H1 (cell line): Measurements from ENCODE around the gene PCSK9. TPM values are rescaled to one million over a fixed set of nuclear protein-coding genes. Genes with fewer than 3 reads are reported as not detected.

Experiments
- CTCF ChIA-PET: fragments of 300-600 bp; sonication (Branson Sonifier 250); formaldehyde crosslinking; loops from one replicate; lab custom pipeline; 2021; ENCODE audit not compliant: partially characterized antibody; lab: Charles Lee
- POLR2A ChIA-PET: fragments of 300-600 bp; sonication (Branson Sonifier 250); formaldehyde crosslinking; loops from one replicate; lab custom pipeline; 2021; ENCODE audit warnings: inconsistent platforms; ENCODE audit not compliant: partially characterized antibody; lab: Charles Lee
- DNase-seq, 2 experiments: peaks; one replicate each; pipeline versions ENCODE4 v3.0.0 to v3.0.0-alpha.2; 2010 to 2022; ENCODE audit warnings: low spot score in 2 of 2, low read depth in 1 of 2, mixed read lengths in 1 of 2
- FAIRE-seq: peaks from 2 replicates; lab custom pipeline; 2011; peaks lifted over from hg19 to GRCh38; lab: Jason Lieb, UNC
- H2AFZ ChIP-seq: 2 replicates; pipeline ENCODE4 v1.8.1; 2012; ENCODE audit warnings: low read length, inconsistent platforms
- H2AK5ac ChIP-seq: 2 replicates; pipeline ENCODE4 v1.6.1; 2013; ENCODE audit warnings: low read depth, low read length
- H2BK120ac ChIP-seq: replicated peaks from 2 replicates; pipeline ENCODE3; 2013; ENCODE audit warnings: low read depth, low read length, inconsistent platforms
- H2BK12ac ChIP-seq: 2 replicates; pipeline ENCODE4 v1.6.1; 2013; ENCODE audit warnings: low read depth, low read length
- H2BK15ac ChIP-seq: 2 replicates; pipeline ENCODE4 v1.6.1; 2013; ENCODE audit warnings: low read length
- H2BK20ac ChIP-seq: 2 replicates; pipeline ENCODE4 v1.6.1; 2013; ENCODE audit warnings: low read length
- H2BK5ac ChIP-seq: 2 replicates; pipeline ENCODE4 v1.6.1; 2013; ENCODE audit warnings: low read depth, low read length
- H3K14ac ChIP-seq: 2 replicates; pipeline ENCODE4 v1.6.1; 2013; ENCODE audit warnings: inconsistent platforms; ENCODE audit not compliant: insufficient read length
- H3K18ac ChIP-seq: 2 replicates; pipeline ENCODE4 v1.6.1; 2013; ENCODE audit warnings: low read length; ENCODE audit errors: extremely low read depth
- H3K23ac ChIP-seq: 2 replicates; pipeline ENCODE4 v1.6.1; 2013; ENCODE audit warnings: inconsistent platforms; ENCODE audit not compliant: insufficient read length
- H3K23me2 ChIP-seq: 2 replicates; pipeline ENCODE4 v1.6.1; 2013; ENCODE audit warnings: low read depth, low read length
- H3K27ac ChIP-seq: 2 replicates; pipeline ENCODE4 v1.6.1; 2011; ENCODE audit warnings: low read depth, low read length, inconsistent platforms
- H3K27me3 ChIP-seq, 4 experiments: replicated peaks in 1 of 4; 1 replicate in 1 of 4; 2 replicates in 3 of 4; pipeline versions ENCODE4 v1.6.1 to v1.8.1; 2011 to 2013; ENCODE audit warnings: low read length in 3 of 4, mild to moderate bottlenecking in 3 of 4, inconsistent platforms in 2 of 4, mixed read lengths in 2 of 4, moderate library complexity in 1 of 4; ENCODE audit not compliant: control insufficient read depth in 3 of 4, insufficient read depth in 3 of 4; ENCODE audit errors: extremely low read depth in 1 of 4
- H3K36me3 ChIP-seq, 4 experiments: 2 replicates each; pipeline versions ENCODE4 v1.6.1 to v1.8.1; 2011 to 2013; ENCODE audit warnings: mild to moderate bottlenecking in 4 of 4, low read length in 3 of 4, moderate library complexity in 2 of 4, control low read depth in 1 of 4, inconsistent platforms in 1 of 4; ENCODE audit not compliant: insufficient read depth in 4 of 4, control insufficient read depth in 2 of 4
- H3K4ac ChIP-seq: replicated peaks from 2 replicates; pipeline ENCODE3; 2013; ENCODE audit warnings: low read length, low read depth, mixed read lengths, inconsistent platforms; ENCODE audit not compliant: insufficient read length
- H3K4me1 ChIP-seq, 4 experiments: replicated peaks in 1 of 4; 1 replicate in 1 of 4; 2 replicates in 3 of 4; pipeline versions ENCODE4 v1.6.1 to v1.8.1; 2011 to 2013; ENCODE audit warnings: low read length in 3 of 4, inconsistent platforms in 2 of 4, mixed read lengths in 1 of 4; ENCODE audit not compliant: insufficient read depth in 4 of 4, control insufficient read depth in 3 of 4
- H3K4me2 ChIP-seq, 2 experiments: 2 replicates each; pipeline versions ENCODE4 v1.6.1 to v1.8.1; 2011 to 2013; ENCODE audit warnings: low read depth in 2 of 2, low read length in 2 of 2, control low read depth in 1 of 2, inconsistent platforms in 1 of 2, mild to moderate bottlenecking in 1 of 2; ENCODE audit not compliant: insufficient read depth in 1 of 2
- H3K4me3 ChIP-seq, 4 experiments: fragments of 200-600, 300-600 bp in 1 of 4; sonication (generic), shearing (Covaris generic), sonication (Bioruptor Twin) in 1 of 4; 2 replicates each; pipeline versions ENCODE4 v1.5.1 to v1.8.1; 2011 to 2016; ENCODE audit warnings: low read length in 4 of 4, low read depth in 3 of 4, control low read depth in 2 of 4, inconsistent platforms in 2 of 4, mild to moderate bottlenecking in 2 of 4, mixed read lengths in 1 of 4, moderate library complexity in 1 of 4; ENCODE audit not compliant: insufficient read depth in 2 of 4; ENCODE audit errors: extremely low read depth in 1 of 4
- H3K56ac ChIP-seq: replicated peaks from 2 replicates; pipeline ENCODE3; 2013; ENCODE audit warnings: low read depth, mild to moderate bottlenecking, mixed read lengths, low read length, inconsistent platforms; ENCODE audit not compliant: insufficient read length
- H3K79me1 ChIP-seq: 2 replicates; pipeline ENCODE4 v1.6.1; 2013; ENCODE audit warnings: low read depth, low read length, control low read depth
- H3K79me2 ChIP-seq, 2 experiments: 2 replicates each; pipeline versions ENCODE4 v1.6.1 to v1.8.1; 2012 to 2013; ENCODE audit warnings: low read length in 2 of 2, mild to moderate bottlenecking in 2 of 2, inconsistent platforms in 1 of 2; ENCODE audit not compliant: insufficient read depth in 2 of 2, control insufficient read depth in 1 of 2
- H3K9ac ChIP-seq, 4 experiments: replicated peaks in 1 of 4; 1 replicate in 1 of 4; 2 replicates in 3 of 4; pipeline versions ENCODE4 v1.6.1 to v1.8.1; 2011 to 2013; ENCODE audit warnings: low read depth in 3 of 4, low read length in 3 of 4, control low read depth in 2 of 4, mild to moderate bottlenecking in 2 of 4, moderate library complexity in 2 of 4, inconsistent platforms in 1 of 4; ENCODE audit errors: extremely low read depth in 1 of 4
- H3K9me3 ChIP-seq, 2 experiments: 2 replicates each; pipeline versions ENCODE4 v1.6.1 to v1.8.1; 2012 to 2013; ENCODE audit warnings: mild to moderate bottlenecking in 2 of 2, moderate library complexity in 2 of 2, control low read depth in 1 of 2, inconsistent platforms in 1 of 2, low read depth in 1 of 2, low read length in 1 of 2, mixed read lengths in 1 of 2; ENCODE audit not compliant: insufficient read depth in 2 of 2
- H4K20me1 ChIP-seq, 2 experiments: replicated peaks in 1 of 2; 2 replicates each; pipeline versions ENCODE3 to v1.8.1; 2011 to 2013; ENCODE audit warnings: inconsistent platforms in 2 of 2, low read length in 2 of 2, mild to moderate bottlenecking in 1 of 2; ENCODE audit not compliant: insufficient read depth in 2 of 2, control insufficient read depth in 1 of 2
- H4K5ac ChIP-seq: 2 replicates; pipeline ENCODE4 v1.6.1; 2013; ENCODE audit warnings: low read length, low read depth, mixed read lengths, inconsistent platforms; ENCODE audit not compliant: insufficient read length
- H4K8ac ChIP-seq: 2 replicates; pipeline ENCODE4 v1.8.0; 2013; ENCODE audit warnings: mild to moderate bottlenecking, moderate library complexity, low read length, inconsistent platforms; ENCODE audit not compliant: insufficient read depth; ENCODE audit errors: extremely low read depth
- H4K91ac ChIP-seq: replicated peaks from 2 replicates; pipeline ENCODE3; 2013; ENCODE audit warnings: low read length, mixed read lengths, inconsistent platforms; ENCODE audit not compliant: insufficient read length
- CBX8 ChIP-seq: fragments of 300-800, 300-1000 bp; sonication (generic); IDR thresholded peaks from 2 replicates; pipeline ENCODE4 v1.7.1; 2016; ENCODE audit warnings: low read depth, low read length, borderline replicate concordance
- CTBP2 ChIP-seq: IDR thresholded peaks from 2 replicates; pipeline ENCODE4 v1.7.0; 2011; ENCODE audit warnings: borderline replicate concordance, mild to moderate bottlenecking, moderate library complexity, mixed read lengths, low read length; ENCODE audit not compliant: insufficient read depth, insufficient read length
- KDM5A ChIP-seq: fragments of 200-600 bp; IDR thresholded peaks from 2 replicates; pipeline ENCODE4 v1.7.1; 2012; ENCODE audit warnings: mild to moderate bottlenecking, low read length, inconsistent platforms, mixed read lengths
- NRF1 ChIP-seq: IDR thresholded peaks from 2 replicates; pipeline ENCODE4 v1.6.1; 2011; ENCODE audit warnings: mild to moderate bottlenecking, low read depth, low read length, improper control_type of control experiment
- POLR2A ChIP-seq, 2 experiments: IDR thresholded peaks; 1 replicate in 1 of 2; 2 replicates in 1 of 2; pipeline ENCODE4 v1.6.1; 2011; ENCODE audit warnings: low read depth in 2 of 2, low read length in 2 of 2, mild to moderate bottlenecking in 2 of 2; ENCODE audit errors: control extremely low read depth in 1 of 2
- POLR2AphosphoS5 ChIP-seq: IDR thresholded peaks from 2 replicates; pipeline ENCODE4 v1.6.1; 2011; ENCODE audit warnings: low read depth, low read length
- SIN3A ChIP-seq, 2 experiments: IDR thresholded peaks in 1 of 2; conservative IDR thresholded peaks in 1 of 2; 2 replicates each; pipeline ENCODE4 v1.6.1; 2011 to 2012; ENCODE audit warnings: low read length in 2 of 2, improper control_type of control experiment in 1 of 2, low read depth in 1 of 2, mild to moderate bottlenecking in 1 of 2
- SIX5 ChIP-seq: IDR thresholded peaks from 2 replicates; pipeline ENCODE4 v1.6.1; 2011; ENCODE audit warnings: mild to moderate bottlenecking, low read depth, low read length
- WGBS, 2 experiments: shearing (Covaris generic) in 1 of 2; methylation state at CpG; one replicate each; pipeline versions ENCODE4 v1.1.6 to v1.1.7; 2013 to 2015; ENCODE audit warnings: low lambda C conversion rate in 2 of 2, mixed read lengths in 2 of 2, inconsistent platforms in 1 of 2, low coverage in 1 of 2, missing lambda C conversion rate in 1 of 2; ENCODE audit not compliant: insufficient replicate concordance in 2 of 2, insufficient coverage in 1 of 2, insufficient read length in 1 of 2; ENCODE audit errors: extremely low coverage in 1 of 2, missing lambda C conversion rate in 1 of 2; 5-methylcytosine and 5-hydroxymethylcytosine counted together
- polyA plus RNA-seq, 7 experiments: library from polyadenylated mRNA; depleted of rRNA in 3 of 7; stranded (reverse) in 5 of 7; unstranded in 2 of 7; fragments of >200 nt in 5 of 7; fragments of 200-250 nt in 2 of 7; gene quantifications; 1 replicate in 5 of 7; 2 replicates in 1 of 7; 4 replicates in 1 of 7; pipeline versions ENCODE4 v1.2.1 to v1.2.3, GENCODE V29; 2011 to 2013; ENCODE audit warnings: missing spikeins in 2 of 7, mixed read lengths in 2 of 7
- total RNA-seq: library from RNA; stranded (reverse); fragmentation: NEBNext Ultra II Directional; extraction: Animal tissue kit (Norgen Biotek cat#: 25700); gene quantifications from 2 replicates; pipeline ENCODE4 v1.2.1, GENCODE V29; 2021

Gene PCSK9
- total and polyA plus RNA-seq, 2 of the 8 experiments (the other 6 are each of a cell fraction or from before 2014, with no cell fraction given) = 22.3 to 32.3 TPM

GRCh38 chr1:54995013-54995760 lies 44.2 kb upstream of the PCSK9 start:
- 36% methylated on average over 12 of the region's 12 CpGs; no CpG with 5 or more reads in 1 of the 2 experiments for WGBS, 2 experiments
- Histone ChIP-seq H3K4ac (peak overlapping the region; percentile 33), H2AFZ (no peak overlapping the region), H2AK5ac (peak overlapping the region; percentile 67), H2BK12ac (peak overlapping the region; percentile 97; the same call in 1 of the 2 replicates), H2BK20ac (peak overlapping the region; percentile 98; the same call in 1 of the 2 replicates), H3K4me3 (no peak overlapping the region), H3K23me2 (peaks cover 4% of the 10 kb centered on the region; the same call in 1 of the 2 replicates), H3K9ac (no peak overlapping the region), H3K23ac (no peak overlapping the region), H3K27me3 (peaks cover 4 to 36% (median 32%) of the 10 kb centered on the region in 4 experiments), H4K5ac (no peak overlapping the region), H3K9me3 (no peaks in the 10 kb centered on the region), H3K14ac (no peak overlapping the region), H3K27ac (no peak overlapping the region), H3K56ac (no peak overlapping the region), H3K36me3 (no peaks in the 10 kb centered on the region), H2BK15ac (peak overlapping the region; percentile 61; the same call in 1 of the 2 replicates), H4K8ac (no peak overlapping the region), H2BK120ac (no peak overlapping the region), H3K4me1 (peaks cover 16 to 31% (median 23%) of the 10 kb centered on the region in 4 experiments), H3K4me2 (peak overlapping the region; percentile 10 to 33; a peak in 1 of 4 replicates), H3K79me1 (no peaks in the 10 kb centered on the region), H3K79me2 (no peaks in the 10 kb centered on the region), H3K18ac (peak overlapping the region; percentile 78), H4K91ac (peak overlapping the region; percentile 57), H2BK5ac (peak overlapping the region; percentile 66; the same call in 1 of the 2 replicates), H4K20me1 (no peaks in the 10 kb centered on the region)
- FAIRE-seq = no peak
- CTCF ChIA-PET = interaction anchor here (0.7 to 11.0 kb wide), 16 partner anchors 9 to 134 kb away, joined by 3 to 511 read pairs (median 17); partner anchors contain the start of gene TMEM61
- TF ChIP-seq CBX8 = no peak
- no peak for TF ChIP-seq NRF1
- TF ChIP-seq POLR2AphosphoS5 = no peak
- no peak for TF ChIP-seq SIX5
- TF ChIP-seq POLR2A (IDR thresholded peaks at IDR 0.05; ENCODE audit: control extremely low read depth in 1 of 2, low read depth in 2 of 2, low read length in 2 of 2) = no peak
- TF ChIP-seq CTBP2 = no peak
- TF ChIP-seq KDM5A = no peak
- TF ChIP-seq SIN3A (conservative IDR thresholded peaks at IDR 0.05 in 1 of 2, IDR thresholded peaks at IDR 0.05 in 1 of 2; ENCODE audit: low read depth in 1 of 2, low read length in 2 of 2) = no peak
- no peak for DNase-seq
- POLR2A ChIA-PET = interaction anchor here (0.8 to 2.7 kb wide), 5 partner anchors 23 to 49 kb away, joined by 3 to 13 read pairs (median 4); no protein-coding TSS in a partner anchor
